GM21528 (cell line): Measurements from ENCODE around the gene TBC1D3B.
"Not testable (repeated sequence)": the region's sequence is repeated elsewhere in the genome, so short reads cannot be mapped to it uniquely, and the experiment has no call there.

Experiments used
- ATAC-seq: cut with Tn5 transposase; IDR thresholded peaks from one replicate; pipeline ENCODE4 v1.9.1; 2021; ENCODE audit warnings: mild to moderate bottlenecking, moderate library complexity; ENCODE audit not compliant: unreplicated experiment, low FRiP score

The TBC1D3B gene

GRCh38 chr17:36182176-36183000 is 6.0 kb upstream of the TBC1D3B start:
- no peak for ATAC-seq

GRCh38 chr17:36181446-36182175 is 5.2 kb upstream of the TBC1D3B start:
- not testable (repeated sequence) for ATAC-seq

GRCh38 chr17:36168836-36169235 is 7.6 kb downstream of the TBC1D3B start:
- ATAC-seq: not testable (repeated sequence)

DNA sequence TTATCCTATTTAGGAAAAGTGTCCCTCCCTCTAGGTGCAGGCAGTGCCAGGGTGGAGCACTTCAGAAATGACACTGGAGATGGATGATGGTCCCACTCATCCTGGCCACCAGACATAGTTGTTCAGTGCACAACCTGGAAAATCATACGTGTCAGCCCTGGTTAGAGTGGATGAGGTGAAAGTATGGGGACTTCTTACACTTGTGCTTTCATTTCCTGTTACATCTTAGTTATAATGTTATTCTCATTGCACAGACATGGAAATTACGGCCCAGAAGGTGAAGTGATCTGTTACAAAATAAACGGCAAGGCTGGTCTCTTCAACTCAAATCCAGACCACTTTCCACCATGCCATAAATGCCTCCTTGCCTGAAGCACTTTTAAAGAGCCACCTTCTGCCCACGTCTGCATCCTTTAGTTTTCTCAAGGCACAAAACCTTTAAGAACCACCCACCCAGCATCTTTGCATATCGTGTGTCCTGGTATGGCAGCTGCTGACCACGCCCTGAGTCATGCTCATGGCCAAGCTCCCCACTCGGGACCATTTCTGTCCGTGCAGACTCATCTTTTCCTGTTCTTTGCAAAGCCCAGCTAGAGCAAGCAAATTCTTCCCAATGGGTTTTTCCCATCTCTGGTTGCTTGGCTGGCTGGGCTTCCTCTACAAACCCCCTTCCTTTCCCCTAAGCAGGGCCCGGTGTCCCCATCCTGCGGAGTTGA is 22.4 kb downstream of the TBC1D3B start:
- no peak for ATAC-seq

GRCh38 chr17:36152639-36153120 is 23.8 kb downstream of the TBC1D3B start:
- ATAC-seq: no peak

DNA sequence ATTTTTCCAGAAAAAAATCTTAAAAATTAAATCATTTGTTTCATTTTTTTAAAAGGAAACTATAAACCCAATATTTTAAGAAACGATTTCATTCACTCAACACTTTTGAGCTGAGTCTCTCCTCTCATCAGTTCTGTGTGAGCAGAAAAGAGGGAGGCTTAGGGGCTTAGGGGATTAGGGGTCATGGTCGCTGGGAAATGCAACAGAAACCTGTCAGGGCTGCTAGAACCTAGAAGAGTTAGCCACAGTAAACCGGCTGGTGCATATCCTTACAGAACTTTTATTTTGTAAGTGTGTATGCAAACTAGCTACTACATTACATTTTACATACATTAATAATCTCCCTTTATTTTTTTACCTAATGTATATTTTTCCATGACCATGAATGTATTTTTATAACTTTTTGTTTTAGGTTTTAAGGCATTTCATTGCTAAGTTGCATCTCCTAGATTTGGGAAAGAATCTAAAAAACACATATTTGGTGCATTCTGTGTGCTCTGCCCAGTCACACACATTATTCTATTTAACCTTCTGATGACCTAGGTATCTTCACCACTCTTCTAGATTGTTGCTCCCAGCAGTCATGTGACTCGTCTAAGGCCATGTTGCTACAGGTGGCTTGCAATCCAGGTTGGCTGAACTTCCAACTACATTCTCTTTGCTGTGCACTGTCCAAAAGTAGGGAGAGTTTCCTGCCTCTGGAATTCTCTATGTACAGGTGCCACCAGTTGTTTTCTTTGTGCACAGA is 24.4 kb downstream of the TBC1D3B start:
- ATAC-seq: no peak

- no peak for ATAC-seq
Observed at GRCh38 chr17:36149296-36149820, 27.1 kb downstream of the TBC1D3B start.

DNA sequence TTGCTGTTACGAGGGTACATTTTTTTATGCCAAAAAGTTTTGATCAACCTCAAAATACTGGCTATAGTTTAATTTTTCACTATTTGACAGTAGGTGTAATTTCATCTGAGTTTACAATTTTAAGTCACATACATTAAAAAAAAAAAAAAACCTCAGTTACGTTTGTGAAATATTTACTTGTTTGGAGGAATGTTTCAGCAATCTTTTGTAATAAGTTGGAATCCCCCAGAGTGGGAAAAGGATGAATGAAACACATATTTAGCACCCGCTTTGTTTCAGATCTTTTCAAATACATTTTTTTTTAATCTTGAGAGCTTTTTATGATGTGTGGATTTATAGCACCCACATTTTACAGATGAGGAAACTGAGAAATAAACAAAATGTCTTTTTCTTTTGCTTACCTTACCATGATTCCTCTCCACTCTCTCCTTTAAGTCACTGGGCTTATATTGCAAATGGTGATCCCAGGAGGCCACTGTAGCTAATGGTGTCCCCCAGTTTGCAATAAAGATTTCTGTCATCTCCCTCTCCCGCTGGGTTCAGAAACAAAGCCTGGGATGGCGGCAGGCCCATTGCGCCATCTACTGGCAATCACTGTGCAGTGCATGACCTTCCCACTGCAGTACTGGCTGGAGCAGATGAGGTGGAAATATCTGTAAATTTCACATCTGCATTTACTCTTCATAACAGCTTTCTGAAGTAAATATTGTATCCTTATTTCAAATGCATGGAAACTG is 27.7 kb downstream of the TBC1D3B start:
- ATAC-seq: no peak

- ATAC-seq: no peak
Observed at GRCh38 chr17:36147601-36148000, 28.8 kb downstream of the TBC1D3B start.

DNA sequence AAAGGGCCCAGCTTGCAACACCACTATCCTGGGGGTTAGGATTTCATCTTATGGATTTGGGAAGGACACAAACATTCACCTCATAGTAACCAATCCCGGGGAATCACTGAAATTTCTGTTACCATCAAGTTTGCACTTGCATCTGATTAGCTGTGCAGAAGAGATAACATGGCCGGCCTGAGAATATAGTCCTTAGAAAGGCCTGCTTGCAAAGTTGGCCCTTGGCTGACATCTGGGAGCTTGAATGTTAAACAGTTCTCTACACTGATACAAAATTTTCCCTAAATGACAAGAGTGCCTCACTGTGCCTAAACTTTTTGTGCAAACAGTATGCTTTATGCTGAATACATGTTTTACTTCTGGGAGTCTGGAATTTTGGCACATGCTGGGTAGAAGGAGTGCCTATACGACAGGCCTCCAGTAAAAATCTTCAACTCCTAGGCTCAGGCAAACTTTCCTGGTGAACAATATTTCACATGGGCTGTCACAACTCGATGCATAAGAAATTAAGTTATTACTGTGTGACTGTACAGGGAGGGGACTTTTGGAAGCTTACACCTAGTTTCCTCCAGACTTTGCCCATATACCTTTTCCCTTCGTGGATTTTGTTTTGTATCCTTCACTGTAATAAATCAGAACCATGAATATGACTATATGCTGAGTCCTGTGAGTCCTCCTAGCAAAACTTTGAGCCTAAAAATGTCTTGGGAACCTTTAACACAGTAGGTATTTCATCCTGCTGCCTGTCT is 31.3 kb downstream of the TBC1D3B start:
- no peak for ATAC-seq

DNA sequence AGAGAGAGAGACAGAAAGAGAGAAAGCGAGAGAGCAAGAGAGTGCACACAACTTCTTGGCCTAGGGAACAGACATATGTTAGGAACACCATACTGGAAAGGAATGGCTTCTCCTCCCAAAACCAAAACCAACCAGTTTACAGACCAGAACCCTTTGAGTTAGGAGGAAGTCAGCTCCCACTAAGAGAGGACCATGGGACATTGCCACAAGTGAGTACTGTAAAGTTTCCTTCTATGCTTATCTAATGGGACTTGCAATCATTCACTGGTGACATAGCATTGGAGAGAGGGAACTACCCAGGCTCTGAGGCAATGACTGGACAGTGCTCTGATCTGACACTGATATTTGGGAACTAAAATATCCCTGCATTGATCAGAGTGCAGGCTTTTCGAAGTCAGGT is 32.4 kb downstream of the TBC1D3B start:
- no peak for ATAC-seq

GRCh38 chr17:36142806-36143205 is 33.6 kb downstream of the TBC1D3B start:
- ATAC-seq: no peak

DNA sequence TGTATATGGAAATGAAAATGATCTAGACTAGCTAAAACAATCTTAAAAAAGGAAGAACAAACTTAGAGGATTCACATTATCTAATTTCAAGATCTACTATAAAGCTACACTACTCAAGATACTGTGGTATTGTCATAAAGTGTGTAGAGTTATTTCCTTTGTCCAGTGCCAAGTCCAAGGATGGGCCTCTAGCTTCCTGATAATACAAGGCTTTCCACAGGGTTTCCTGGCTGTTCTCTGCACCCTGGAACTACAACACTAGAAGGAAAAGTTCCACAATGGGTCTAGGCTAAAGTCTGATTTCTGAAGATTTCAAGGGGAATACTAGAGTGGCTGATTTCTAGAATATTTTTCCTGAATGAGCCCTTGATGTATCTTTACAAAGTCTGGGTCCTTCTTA is 34.2 kb downstream of the TBC1D3B start:
- ATAC-seq: no peak

DNA sequence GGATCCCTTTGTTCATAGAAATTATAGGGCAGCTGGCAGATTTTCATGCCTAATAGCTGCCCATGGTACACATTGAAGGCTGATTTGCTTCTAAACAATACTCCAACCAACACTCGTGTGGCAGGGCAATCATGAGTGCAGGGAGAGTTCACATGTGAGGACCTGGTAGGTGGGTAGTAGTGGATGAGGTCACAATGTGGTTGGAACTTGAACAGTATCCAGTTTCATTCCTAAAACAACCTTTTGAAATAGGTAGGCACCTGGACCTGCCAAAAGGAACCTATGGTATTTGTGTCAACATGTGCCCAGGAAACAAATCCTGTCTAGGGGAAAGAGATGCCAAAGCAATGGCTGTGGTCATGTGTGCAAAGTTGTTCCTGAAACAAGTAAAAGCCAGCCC is 40.0 kb downstream of the TBC1D3B start:
- no peak for ATAC-seq

DNA sequence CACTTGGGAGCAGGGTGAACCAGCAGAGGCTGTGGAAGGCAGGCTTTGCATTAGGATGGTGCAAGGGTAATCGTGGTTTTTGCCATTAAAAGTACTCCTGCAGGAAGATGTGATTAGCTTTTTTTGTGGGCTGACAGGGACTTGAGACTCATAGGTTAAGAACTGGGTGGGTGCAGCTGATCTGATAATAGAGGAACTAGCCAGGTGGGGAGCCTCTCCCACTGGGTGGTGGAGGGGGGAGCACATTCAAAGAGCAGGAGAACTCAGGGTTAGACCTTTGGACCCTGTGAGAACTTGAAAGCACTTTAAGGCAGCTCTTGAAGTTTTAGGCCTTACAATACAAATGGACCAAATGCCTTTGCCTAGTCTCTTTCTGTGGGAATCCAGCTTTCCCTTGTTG is 40.4 kb downstream of the TBC1D3B start:
- ATAC-seq: no peak

DNA sequence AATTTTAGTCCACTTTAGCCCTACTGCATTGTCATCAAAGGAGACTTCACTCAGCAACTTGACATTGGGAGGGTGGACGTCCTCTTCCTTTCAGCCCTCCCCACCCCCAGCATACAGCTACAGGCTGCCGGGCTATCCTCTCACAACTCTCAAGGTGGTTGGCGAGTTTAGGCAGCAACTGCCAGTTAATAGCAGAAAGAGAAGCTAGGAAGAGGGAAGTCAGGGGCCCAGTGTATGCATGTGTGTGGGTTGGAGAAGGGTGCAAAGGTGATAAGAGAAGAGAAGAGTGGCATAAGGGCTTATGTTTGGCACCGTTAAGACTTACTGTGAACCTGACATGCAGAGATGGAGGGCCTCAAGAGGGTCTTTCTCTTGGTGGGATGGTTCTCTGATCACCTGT is 41.0 kb downstream of the TBC1D3B start:
- ATAC-seq: no peak

- ATAC-seq: no peak
Observed at GRCh38 chr17:36133602-36134236, 42.7 kb downstream of the TBC1D3B start.

DNA sequence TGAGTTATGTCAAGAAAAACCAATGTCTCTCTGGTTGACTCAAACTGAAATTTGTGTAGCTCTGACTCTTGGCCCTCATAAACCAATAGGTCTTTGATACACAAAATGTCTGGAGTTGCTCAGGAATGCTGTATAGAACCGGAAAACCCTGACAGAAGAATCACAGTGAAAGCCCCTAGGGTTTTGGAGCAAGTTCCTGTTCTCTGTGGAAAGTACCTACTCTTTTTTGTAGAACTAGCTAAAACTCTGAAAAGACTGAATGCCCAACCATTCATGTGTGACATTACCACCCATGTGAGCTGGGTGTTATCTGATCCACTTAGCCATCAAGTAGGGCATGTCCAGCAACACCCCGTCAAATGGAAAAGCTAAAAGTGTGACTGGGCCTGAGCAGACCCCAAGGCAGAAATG is 44.0 kb downstream of the TBC1D3B start:
- no peak for ATAC-seq
